ENCODE results near the gene SLC11A2. TPM values are rescaled to one million over a fixed set of nuclear protein-coding genes. Genes with fewer than 3 reads are reported as not detected.
A peak's percentile ranks its signal among the peaks of the same experiment; 100 is the strongest.

Gene SLC11A2
- total and polyA plus RNA-seq, 2 donors (not counting 1 experiment from before 2014, with no cell fraction given): 19.7 to 42.0 TPM

- intact Hi-C loops (cut with micrococcal nuclease): no loop called here
- Histone ChIP-seq H4K20me1 (ENCODE audit: control insufficient read depth, insufficient read depth, low read length, poor library complexity, severe bottlenecking) (peaks cover 36% of the 10 kb centered on the region), H3K4me1 (ENCODE audit: control insufficient read depth in 2 of 2, insufficient read depth in 2 of 2, low read length in 2 of 2) (peaks cover 23 to 24% of the 10 kb centered on the region in 2 donors), H3K9me3 (ENCODE audit: control extremely low read depth in 1 of 3, control insufficient read depth in 2 of 3, insufficient read depth in 1 of 3, low read length in 2 of 3) (peaks cover 0 to 22% (median 17%) of the 10 kb centered on the region in 3 donors), H3K4me2 (replicated peaks; ENCODE audit: low read depth, low read length, poor library complexity, severe bottlenecking) (no peak overlapping the region), H3K9ac (ENCODE audit: low read length) (no peak overlapping the region), H3K27me3 (replicated peaks in 1 of 4; ENCODE audit: control extremely low read depth in 1 of 4, control insufficient read depth in 3 of 4, insufficient read depth in 4 of 4, low read length in 3 of 4) (no peaks in the 10 kb centered on the region), H3K4me3 (ENCODE audit: control extremely low read depth in 1 of 5, extremely low read depth in 1 of 5, insufficient read depth in 1 of 5, low read depth in 2 of 5, low read length in 4 of 5) (no peak overlapping the region), H3K36me3 (replicated peaks in 1 of 2; ENCODE audit: control extremely low read depth in 1 of 2, control insufficient read depth in 1 of 2, extremely low read depth in 1 of 2, insufficient read depth in 2 of 2, low read length in 1 of 2) (peaks cover 4 to 49% of the 10 kb centered on the region in 2 experiments), H2AFZ (ENCODE audit: insufficient read depth, low read depth, low read length, poor library complexity, severe bottlenecking) (no peak overlapping the region), H3K27ac (ENCODE audit: low read length in 2 of 2) (peak overlapping the region in 1 of 2 donors; percentile 64), H3K79me2 (ENCODE audit: control insufficient read depth, insufficient read depth, low read length) (peaks cover 9% of the 10 kb centered on the region)
- POLR2A ChIA-PET: no interaction called here
- Mint-ChIP-seq H3K4me3 (no peak overlapping the region), H3K27me3 (no peaks in the 10 kb centered on the region), H3K9me3 (ENCODE audit: insufficient read depth) (no peaks in the 10 kb centered on the region), H3K27ac (peak overlapping the region; percentile 43), H3K4me1 (peaks cover 45% of the 10 kb centered on the region)
- TF ChIP-seq CTCF (IDR thresholded peaks at IDR 0.05): no peak
- TF ChIP-seq EZH2 (IDR thresholded peaks at IDR 0.05; ENCODE audit: borderline replicate concordance, insufficient read depth, low read depth, low read length, poor library complexity, severe bottlenecking): no peak
- ATAC-seq (ENCODE audit: low read depth) (no peak), DNase-seq (no peak)
- WGBS (ENCODE audit: insufficient coverage): 100% methylated on average over 2 of the region's 6 CpGs
- CTCF ChIA-PET: interaction anchor here (1.0 kb wide), 1 partner anchor 51 kb away, joined by 3 read pairs; no protein-coding TSS in a partner anchor
These were observed 91.0 kb downstream of the SLC11A2 start for GRCh38 chr12:50934981-50935807.

GRCh38 chr12:50934371-50934851, 91.8 kb downstream of the SLC11A2 start:
- H3K27ac Mint-ChIP-seq: peak overlapping the region; percentile 81
- peaks cover 0 to 22% (median 17%) of the 10 kb centered on the region in 3 donors for H3K9me3 ChIP-seq (ENCODE audit: control extremely low read depth in 1 of 3, control insufficient read depth in 2 of 3, insufficient read depth in 1 of 3, low read length in 2 of 3)
- peaks cover 4 to 57% of the 10 kb centered on the region in 2 experiments for H3K36me3 ChIP-seq (replicated peaks in 1 of 2; ENCODE audit: control extremely low read depth in 1 of 2, control insufficient read depth in 1 of 2, extremely low read depth in 1 of 2, insufficient read depth in 2 of 2, low read length in 1 of 2)
- peaks cover 24 to 29% of the 10 kb centered on the region in 2 donors for H3K4me1 ChIP-seq (ENCODE audit: control insufficient read depth in 2 of 2, insufficient read depth in 2 of 2, low read length in 2 of 2)
- ChIA-PET CTCF (interaction anchor here (0.5 to 1.0 kb wide), 2 partner anchors 52 to 88 kb away, joined by 3 read pairs; no protein-coding TSS in a partner anchor), POLR2A (no interaction called here)
- H3K9me3 Mint-ChIP-seq (ENCODE audit: insufficient read depth): no peaks in the 10 kb centered on the region
- H3K4me3 Mint-ChIP-seq: no peak overlapping the region
- H4K20me1 ChIP-seq (ENCODE audit: control insufficient read depth, insufficient read depth, low read length, poor library complexity, severe bottlenecking): peaks cover 43% of the 10 kb centered on the region
- no peak overlapping the region for H2AFZ ChIP-seq (ENCODE audit: insufficient read depth, low read depth, low read length, poor library complexity, severe bottlenecking)
- no peak overlapping the region for H3K9ac ChIP-seq (ENCODE audit: low read length)
- intact Hi-C loops (cut with micrococcal nuclease): no loop called here
- peaks cover 51% of the 10 kb centered on the region for H3K4me1 Mint-ChIP-seq
- peaks cover 16% of the 10 kb centered on the region for H3K79me2 ChIP-seq (ENCODE audit: control insufficient read depth, insufficient read depth, low read length)
- H3K4me2 ChIP-seq (replicated peaks; ENCODE audit: low read depth, low read length, poor library complexity, severe bottlenecking): no peak overlapping the region
- no peak for TF ChIP-seq EZH2 (IDR thresholded peaks at IDR 0.05; ENCODE audit: borderline replicate concordance, insufficient read depth, low read depth, low read length, poor library complexity, severe bottlenecking)
- no peak for TF ChIP-seq CTCF (IDR thresholded peaks at IDR 0.05)
- no peak for DNase-seq
- H3K27me3 Mint-ChIP-seq: no peaks in the 10 kb centered on the region
- ATAC-seq (ENCODE audit: low read depth): no peak
- no peaks in the 10 kb centered on the region for H3K27me3 ChIP-seq (replicated peaks in 1 of 4; ENCODE audit: control extremely low read depth in 1 of 4, control insufficient read depth in 3 of 4, insufficient read depth in 4 of 4, low read length in 3 of 4)
- H3K27ac ChIP-seq (ENCODE audit: low read length in 2 of 2): peak overlapping the region in 1 of 2 donors; percentile 64
- 22% methylated on average over 1 of the region's 3 CpGs for WGBS (ENCODE audit: insufficient coverage)
- no peak overlapping the region for H3K4me3 ChIP-seq (ENCODE audit: control extremely low read depth in 1 of 5, extremely low read depth in 1 of 5, insufficient read depth in 1 of 5, low read depth in 2 of 5, low read length in 4 of 5)
